Fibroblast of pulmonary artery (primary cell): ENCODE data around the gene ASTN2.
A peak's percentile ranks its signal among the peaks of the same experiment; 100 is the strongest.

Source experiments
- DNase-seq: peaks from one replicate; pipeline ENCODE4 v3.0.0-alpha.2; 2010; ENCODE audit warnings: low read depth
- H3K4me3 ChIP-seq: replicated peaks from 2 replicates; pipeline ENCODE4 v1.5.1; 2011; ENCODE audit warnings: low read depth, mild to moderate bottlenecking, control low read depth, low read length, moderate library complexity
- TF ChIP-seq, protein P1 (sequence below): IDR thresholded peaks from 2 replicates; pipeline ENCODE4 v1.5.1; 2011; ENCODE audit warnings: mild to moderate bottlenecking, control low read depth, low read length, inconsistent platforms; ENCODE audit errors: missing control alignments

Gene ASTN2

GRCh38 chr9:117414906-117415331, at the start of gene ASTN2:
Gene ASTN2 (minus strand): TSS chr9:117415057. CDS start chr9:117414938, 119 bp downstream.
- DNase-seq = no peak
- peak within 1 kb of the TSS; percentile 12 for H3K4me3 ChIP-seq
- TF ChIP-seq, protein P1, sequence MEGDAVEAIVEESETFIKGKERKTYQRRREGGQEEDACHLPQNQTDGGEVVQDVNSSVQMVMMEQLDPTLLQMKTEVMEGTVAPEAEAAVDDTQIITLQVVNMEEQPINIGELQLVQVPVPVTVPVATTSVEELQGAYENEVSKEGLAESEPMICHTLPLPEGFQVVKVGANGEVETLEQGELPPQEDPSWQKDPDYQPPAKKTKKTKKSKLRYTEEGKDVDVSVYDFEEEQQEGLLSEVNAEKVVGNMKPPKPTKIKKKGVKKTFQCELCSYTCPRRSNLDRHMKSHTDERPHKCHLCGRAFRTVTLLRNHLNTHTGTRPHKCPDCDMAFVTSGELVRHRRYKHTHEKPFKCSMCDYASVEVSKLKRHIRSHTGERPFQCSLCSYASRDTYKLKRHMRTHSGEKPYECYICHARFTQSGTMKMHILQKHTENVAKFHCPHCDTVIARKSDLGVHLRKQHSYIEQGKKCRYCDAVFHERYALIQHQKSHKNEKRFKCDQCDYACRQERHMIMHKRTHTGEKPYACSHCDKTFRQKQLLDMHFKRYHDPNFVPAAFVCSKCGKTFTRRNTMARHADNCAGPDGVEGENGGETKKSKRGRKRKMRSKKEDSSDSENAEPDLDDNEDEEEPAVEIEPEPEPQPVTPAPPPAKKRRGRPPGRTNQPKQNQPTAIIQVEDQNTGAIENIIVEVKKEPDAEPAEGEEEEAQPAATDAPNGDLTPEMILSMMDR = no peak

DNA sequence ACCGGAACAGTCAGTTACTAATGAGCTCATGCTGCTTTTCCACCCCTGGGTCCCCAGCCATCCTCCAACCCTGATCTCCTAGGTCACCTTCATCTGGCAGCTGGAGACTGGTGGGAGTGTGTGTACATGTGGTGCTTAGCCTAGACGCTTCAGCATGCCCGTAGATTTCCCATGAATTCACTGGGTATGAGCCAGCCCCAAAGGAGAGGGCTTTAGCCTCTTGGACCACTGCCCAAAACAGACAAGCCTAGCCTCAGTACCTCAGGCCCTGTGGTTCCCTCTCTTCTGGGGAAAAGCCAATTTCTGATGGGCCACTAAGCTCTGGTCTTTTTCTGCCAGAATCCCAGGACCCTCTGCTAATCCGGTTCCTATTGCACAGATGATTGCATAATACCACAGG, 48.0 kb upstream of the ASTN2 start:
- DNase-seq = no peak
- H3K4me3 ChIP-seq = no peak overlapping the region
- TF ChIP-seq, protein P1 = no peak

DNA sequence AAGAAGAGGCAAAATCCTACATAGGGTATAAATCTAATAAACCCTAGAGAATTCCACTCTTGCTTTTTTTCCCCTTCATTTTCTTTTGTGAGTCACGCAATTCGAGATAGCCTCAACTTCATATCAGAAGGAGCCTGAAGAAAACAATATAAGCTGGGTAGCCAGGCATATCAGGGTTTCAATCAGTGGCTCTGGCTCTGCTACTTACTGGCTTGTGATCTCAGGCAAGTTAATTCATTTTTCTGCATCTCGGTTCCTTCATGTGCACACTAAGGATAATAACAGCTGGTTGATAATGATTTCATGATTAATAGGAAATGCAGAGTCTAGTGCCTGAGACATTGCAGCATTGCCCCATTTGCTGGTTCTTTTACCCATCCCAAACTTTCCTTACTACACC, 46.5 kb upstream of the ASTN2 start:
- no peak for DNase-seq
- no peak overlapping the region for H3K4me3 ChIP-seq
- TF ChIP-seq, protein P1 = no peak

GRCh38 chr9:117460743-117461142, 45.9 kb upstream of the ASTN2 start:
- H3K4me3 ChIP-seq = no peak overlapping the region
- TF ChIP-seq, protein P1 = no peak

GRCh38 chr9:117459913-117460312, 45.1 kb upstream of the ASTN2 start:
- no peak for DNase-seq
- TF ChIP-seq, protein P1 = no peak

More at GRCh38 chr9:117460743-117461142, 45.9 kb upstream of the ASTN2 start:
- DNase-seq = no peak

DNA sequence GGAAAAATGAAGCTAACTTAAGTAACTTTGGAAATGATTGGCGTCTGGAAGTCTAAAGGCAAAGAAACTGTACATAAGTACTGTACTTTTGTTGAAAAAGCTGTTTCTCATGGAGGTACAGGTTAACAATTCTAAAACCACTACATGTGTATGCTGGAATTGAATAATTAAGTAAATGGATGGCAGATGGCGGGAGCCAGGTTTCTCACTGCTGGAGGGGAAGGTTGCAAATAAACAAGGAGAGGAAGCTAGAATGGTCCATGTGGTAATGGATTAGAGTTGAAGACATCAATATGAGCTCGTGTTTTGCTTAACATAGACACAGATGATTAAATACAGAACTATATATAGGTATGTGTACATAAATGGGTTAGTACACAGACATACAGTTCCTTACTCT, 43.2 kb upstream of the ASTN2 start:
- H3K4me3 ChIP-seq = no peak overlapping the region

More at GRCh38 chr9:117459913-117460312, 45.1 kb upstream of the ASTN2 start:
- H3K4me3 ChIP-seq = no peak overlapping the region

GRCh38 chr9:117454711-117455110, 39.9 kb upstream of the ASTN2 start:
- no peak overlapping the region for H3K4me3 ChIP-seq
- no peak for DNase-seq
- TF ChIP-seq, protein P1 = no peak

More for the DNA sequence above, 43.2 kb upstream of the ASTN2 start:
- TF ChIP-seq, protein P1 = no peak
- DNase-seq = no peak
